ENCODE results near the gene IGFL3. TPM values are rescaled to one million over a fixed set of nuclear protein-coding genes. Genes with fewer than 3 reads are reported as not detected.

The IGFL3 gene
- total and polyA plus RNA-seq, 3 donors from 2014 or later = not detected

DNA sequence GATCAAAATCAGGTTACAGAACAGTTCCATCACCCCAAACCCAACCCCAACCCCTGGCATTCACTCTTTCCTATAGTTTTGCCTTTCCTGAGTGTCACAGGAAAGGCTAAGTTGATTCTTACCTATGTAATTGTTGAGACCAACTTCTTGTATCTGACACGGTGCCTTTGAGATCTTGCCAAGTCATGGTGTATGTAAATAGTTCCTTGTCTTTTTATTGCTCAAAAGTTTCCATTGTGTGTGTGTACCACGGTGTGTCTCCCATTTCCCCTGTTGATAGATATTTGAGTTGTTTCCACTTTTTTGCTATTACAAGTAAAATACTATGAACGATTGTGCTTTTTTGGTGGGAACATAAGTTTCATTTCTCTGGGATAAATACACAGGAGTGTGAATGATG is 20.3 kb upstream of the IGFL3 start:
- Histone ChIP-seq H3K36me3 (ENCODE audit: low read depth, missing control alignments) (no peaks in the 10 kb centered on the region), H3K4me3 (no peak overlapping the region), H3K4me1 (no peaks in the 10 kb centered on the region), H3K9me3 (no peaks in the 10 kb centered on the region), H3K27me3 (no peaks in the 10 kb centered on the region), H3K27ac (no peak overlapping the region)
- 69 to 73% methylated on average over 3 of the region's 3 CpGs for WGBS, 2 donors
- intact Hi-C loops (cut with DNase I; ENCODE audit: low total_unique reads) = no loop called here
- DNase-seq = no peak
- TF ChIP-seq CTCF (IDR thresholded peaks at IDR 0.05) (no peak), POLR2A (IDR thresholded peaks at IDR 0.05) (no peak)

DNA sequence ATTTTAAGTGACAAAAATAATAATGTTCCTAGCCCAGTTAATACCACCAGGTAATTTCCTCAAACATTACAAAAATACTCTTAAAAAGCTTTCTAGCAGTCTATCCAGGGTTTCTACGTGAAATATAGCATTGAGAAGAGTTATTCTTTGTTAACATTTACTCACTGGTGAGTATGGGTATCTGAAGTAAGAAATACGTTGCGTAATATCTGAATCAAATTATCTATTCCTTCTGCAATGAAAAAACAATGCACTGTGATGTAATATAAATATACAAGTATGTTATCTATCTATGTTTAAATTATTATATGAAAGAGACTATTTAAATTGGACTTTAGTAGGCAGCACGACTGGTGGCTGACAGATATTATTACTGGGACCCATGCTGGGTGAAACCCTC is 17.8 kb upstream of the IGFL3 start:
- Histone ChIP-seq H3K9me3 (no peaks in the 10 kb centered on the region), H3K27ac (no peak overlapping the region), H3K4me3 (no peak overlapping the region), H3K27me3 (no peaks in the 10 kb centered on the region), H3K4me1 (no peaks in the 10 kb centered on the region), H3K36me3 (ENCODE audit: low read depth, missing control alignments) (no peaks in the 10 kb centered on the region)
- no peak for DNase-seq
- TF ChIP-seq CTCF (IDR thresholded peaks at IDR 0.05) (no peak), POLR2A (IDR thresholded peaks at IDR 0.05) (no peak)
- 79 to 84% methylated on average over 4 of the region's 4 CpGs for WGBS, 2 donors
- intact Hi-C loops (cut with DNase I; ENCODE audit: low total_unique reads) = no loop called here

DNA sequence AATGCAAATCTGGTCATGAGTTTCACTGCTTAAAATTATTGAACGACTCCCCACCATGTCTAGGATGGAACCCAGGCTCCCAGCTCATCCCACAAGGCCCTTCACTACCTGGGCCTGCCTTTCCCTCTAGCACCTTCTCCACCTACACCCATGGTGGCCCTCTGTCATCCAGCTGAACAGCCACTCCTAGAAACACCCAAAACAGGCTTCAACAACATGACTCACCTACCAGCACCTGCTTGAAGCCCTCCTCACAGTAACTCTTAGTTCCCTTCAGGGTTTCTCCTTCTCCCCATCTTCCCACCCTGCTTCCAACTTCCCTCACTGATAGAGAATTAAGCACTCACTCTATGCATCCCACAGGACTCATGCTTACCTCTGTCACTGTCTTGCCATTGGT is 16.9 kb upstream of the IGFL3 start:
- 50 to 88% methylated on average over 1 of the region's 1 CpG for WGBS, 2 donors
- H3K27ac ChIP-seq = no peak overlapping the region
- intact Hi-C loops (cut with DNase I; ENCODE audit: low total_unique reads) = no loop called here

GRCh38 chr19:46137915-46138473 is 13.5 kb upstream of the IGFL3 start:
- intact Hi-C loops (cut with DNase I; ENCODE audit: low total_unique reads) = no loop called here
- Histone ChIP-seq H3K27me3 (no peaks in the 10 kb centered on the region), H3K4me3 (no peak overlapping the region), H3K4me1 (peaks cover 15% of the 10 kb centered on the region), H3K9me3 (no peaks in the 10 kb centered on the region), H3K27ac (no peak overlapping the region), H3K36me3 (ENCODE audit: low read depth, missing control alignments) (no peaks in the 10 kb centered on the region)
- TF ChIP-seq POLR2A (IDR thresholded peaks at IDR 0.05) (no peak), CTCF (IDR thresholded peaks at IDR 0.05) (no peak)
- no peak for DNase-seq
- WGBS, 2 donors = 83 to 94% methylated on average over 3 to 4 of the region's 4 CpGs

More for the DNA sequence above, 16.9 kb upstream of the IGFL3 start:
- Histone ChIP-seq H3K4me3 (no peak overlapping the region), H3K27me3 (no peaks in the 10 kb centered on the region), H3K36me3 (ENCODE audit: low read depth, missing control alignments) (no peaks in the 10 kb centered on the region), H3K9me3 (no peaks in the 10 kb centered on the region), H3K4me1 (no peaks in the 10 kb centered on the region)
- TF ChIP-seq POLR2A (IDR thresholded peaks at IDR 0.05) = no peak
- TF ChIP-seq CTCF (IDR thresholded peaks at IDR 0.05) = no peak
- DNase-seq = no peak

DNA sequence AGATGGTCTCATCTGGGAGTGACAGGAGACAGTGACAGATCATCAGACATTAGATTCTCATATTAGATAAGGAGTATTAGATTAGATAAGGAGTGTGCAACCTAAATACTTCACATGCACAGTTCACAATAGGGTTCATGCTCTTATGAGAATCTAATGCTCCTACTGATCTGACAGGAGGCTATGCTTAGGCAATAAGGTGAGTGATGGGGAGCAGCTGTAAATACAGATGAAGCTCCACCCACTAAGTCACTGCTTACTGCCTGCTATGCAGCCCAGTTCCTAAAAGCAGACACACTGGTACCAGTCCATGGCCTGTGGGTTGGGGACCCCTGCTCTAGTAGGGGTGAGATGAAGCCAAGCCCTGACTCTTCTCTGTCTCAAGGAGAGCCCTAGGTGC is 10.0 kb upstream of the IGFL3 start:
- Histone ChIP-seq H3K36me3 (ENCODE audit: low read depth, missing control alignments) (no peaks in the 10 kb centered on the region), H3K27me3 (no peaks in the 10 kb centered on the region), H3K4me1 (peaks cover 17% of the 10 kb centered on the region), H3K9me3 (no peaks in the 10 kb centered on the region), H3K27ac (peak overlapping the region in 1 of 2 donors; percentile 87), H3K4me3 (no peak overlapping the region)
- TF ChIP-seq CTCF (IDR thresholded peaks at IDR 0.05) (no peak), POLR2A (IDR thresholded peaks at IDR 0.05) (no peak)
- intact Hi-C loops (cut with DNase I; ENCODE audit: low total_unique reads) = no loop called here
- DNase-seq = no peak
